ENCODE measurements around the gene CSF2RB.

The CSF2RB gene

DNA sequence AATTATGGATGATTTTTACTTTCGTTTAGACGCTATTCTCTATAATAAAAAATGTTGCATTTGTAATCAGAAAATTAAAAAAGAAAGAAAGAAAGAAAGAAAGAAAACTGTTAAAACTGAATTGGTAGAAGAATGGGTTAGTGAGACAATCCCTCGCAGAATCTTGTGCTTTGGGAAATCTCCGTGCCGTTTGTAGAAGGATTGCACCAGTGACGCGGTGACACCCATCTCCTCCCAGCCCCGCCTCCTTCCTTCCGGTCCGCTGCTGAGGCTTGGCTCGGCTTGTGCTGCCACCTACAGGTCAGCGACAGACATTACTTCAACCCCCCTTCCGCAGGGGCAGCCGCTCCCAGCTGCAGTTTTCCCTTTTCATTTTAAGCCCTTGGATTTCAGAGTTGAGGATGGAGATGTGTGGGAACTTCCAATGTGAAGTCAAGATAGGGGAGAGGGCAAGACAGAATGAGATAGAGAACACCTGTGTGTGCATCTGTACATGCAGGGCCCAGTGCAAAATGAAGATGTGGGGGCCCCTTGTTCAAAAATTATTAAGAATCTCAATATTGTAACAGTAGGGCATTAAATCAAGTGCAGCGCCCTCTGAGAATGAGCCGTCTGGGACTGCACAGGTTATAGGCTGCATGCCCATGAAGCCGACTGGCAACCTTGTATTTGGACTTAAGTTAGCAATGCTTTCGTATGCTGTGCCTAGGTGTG lies 64.7 kb downstream of the CSF2RB start:
- H3K27ac ChIP-seq = peak overlapping the region; percentile 50; the same call in 1 of the 2 replicates
- peak; percentile 92 for TF ChIP-seq CTCF (conservative IDR thresholded peaks at IDR 0.05)

DNA sequence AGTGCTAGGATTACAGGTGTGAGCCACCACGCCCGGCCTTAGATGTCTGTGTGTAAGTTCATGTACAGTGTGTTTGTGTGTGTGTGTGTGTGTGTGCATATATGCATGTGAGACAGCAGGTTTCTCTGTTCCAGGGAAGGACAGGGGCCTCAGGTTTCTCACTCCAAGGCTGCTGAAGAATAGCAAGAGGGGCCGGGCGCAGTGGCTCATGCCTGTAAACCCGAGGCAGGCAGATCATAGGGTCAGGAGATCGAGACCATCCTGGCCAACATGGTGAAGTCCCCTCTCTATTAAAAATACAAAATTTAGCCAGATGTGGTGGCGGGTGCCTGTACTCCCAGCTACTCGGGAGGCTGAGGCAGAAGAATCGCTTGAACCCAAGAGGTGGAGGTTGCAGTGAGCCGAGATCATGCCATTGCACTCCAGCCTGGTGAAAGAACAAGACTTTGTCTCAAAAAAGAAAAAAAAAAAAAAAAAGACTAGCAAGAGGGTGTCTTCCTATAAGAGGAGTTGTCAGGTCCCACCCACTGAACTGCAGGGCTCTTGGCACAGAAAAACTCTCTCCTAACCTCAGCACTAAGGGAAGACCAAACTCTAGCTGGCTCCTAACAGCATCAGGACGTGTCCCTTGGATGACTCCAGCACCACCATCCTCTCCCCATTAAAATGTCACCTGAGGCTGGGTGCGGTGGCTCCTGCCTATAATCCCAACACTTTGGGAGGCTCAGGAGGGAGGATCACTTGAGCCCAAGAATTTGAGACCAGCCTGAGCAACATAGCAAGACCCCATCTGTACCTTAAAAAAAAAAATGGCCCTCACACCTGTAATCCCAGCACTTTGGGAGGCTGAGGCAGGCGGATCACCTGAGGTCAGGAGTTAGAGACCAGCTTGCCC lies 65.8 kb downstream of the CSF2RB start:
- no peak overlapping the region for H3K27ac ChIP-seq
- TF ChIP-seq CTCF (conservative IDR thresholded peaks at IDR 0.05) = no peak

DNA sequence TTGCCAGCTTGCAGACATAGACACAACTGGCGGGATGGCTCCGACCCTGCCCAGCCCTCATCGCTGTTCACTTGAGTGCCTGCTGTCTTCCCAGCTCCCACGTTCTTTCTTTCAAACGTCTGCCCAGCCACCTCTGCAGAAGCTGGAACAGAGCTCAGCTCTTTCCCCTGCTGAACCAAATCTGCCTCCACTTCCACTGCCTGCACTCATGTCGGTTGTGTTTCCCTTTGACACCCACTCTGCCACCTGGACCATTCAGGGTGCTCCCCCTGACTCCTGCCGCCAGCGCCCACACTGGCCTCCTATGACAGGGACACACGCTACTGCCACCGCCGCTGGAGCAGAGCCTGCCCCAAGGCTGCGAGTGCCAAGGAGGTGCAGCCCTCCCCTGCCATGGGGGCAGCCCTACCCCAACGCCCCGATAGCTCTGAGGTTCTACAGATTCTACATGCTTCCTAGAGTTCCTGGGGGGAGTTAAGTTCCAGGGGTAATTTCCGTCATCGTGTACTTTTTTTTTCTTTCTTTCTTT lies 67.9 kb downstream of the CSF2RB start:
- no peak for TF ChIP-seq CTCF (conservative IDR thresholded peaks at IDR 0.05)

DNA sequence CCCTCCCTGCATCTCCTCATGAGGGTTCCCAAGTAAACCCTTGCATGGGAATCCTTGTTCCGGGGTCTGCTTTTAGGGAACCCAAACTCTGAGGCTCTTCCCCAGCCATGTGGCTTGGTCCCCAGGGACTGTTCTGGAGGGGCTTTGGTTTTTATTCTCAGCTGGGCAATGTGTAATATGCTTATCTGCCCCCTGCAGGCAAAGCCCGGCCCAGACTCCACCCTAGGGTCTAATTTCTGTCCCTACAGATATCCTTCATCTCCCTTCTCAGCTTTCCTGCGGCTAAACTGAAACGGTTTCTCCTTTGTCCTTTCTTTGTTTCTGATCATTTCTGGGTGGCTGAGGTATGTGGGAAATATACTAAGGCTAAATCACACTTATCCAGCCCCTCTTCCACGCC lies 68.7 kb downstream of the CSF2RB start:
- H3K27ac ChIP-seq = no peak overlapping the region
- TF ChIP-seq CTCF (conservative IDR thresholded peaks at IDR 0.05) = no peak

More for the DNA sequence above, 67.9 kb downstream of the CSF2RB start:
- H3K27ac ChIP-seq = no peak overlapping the region

DNA sequence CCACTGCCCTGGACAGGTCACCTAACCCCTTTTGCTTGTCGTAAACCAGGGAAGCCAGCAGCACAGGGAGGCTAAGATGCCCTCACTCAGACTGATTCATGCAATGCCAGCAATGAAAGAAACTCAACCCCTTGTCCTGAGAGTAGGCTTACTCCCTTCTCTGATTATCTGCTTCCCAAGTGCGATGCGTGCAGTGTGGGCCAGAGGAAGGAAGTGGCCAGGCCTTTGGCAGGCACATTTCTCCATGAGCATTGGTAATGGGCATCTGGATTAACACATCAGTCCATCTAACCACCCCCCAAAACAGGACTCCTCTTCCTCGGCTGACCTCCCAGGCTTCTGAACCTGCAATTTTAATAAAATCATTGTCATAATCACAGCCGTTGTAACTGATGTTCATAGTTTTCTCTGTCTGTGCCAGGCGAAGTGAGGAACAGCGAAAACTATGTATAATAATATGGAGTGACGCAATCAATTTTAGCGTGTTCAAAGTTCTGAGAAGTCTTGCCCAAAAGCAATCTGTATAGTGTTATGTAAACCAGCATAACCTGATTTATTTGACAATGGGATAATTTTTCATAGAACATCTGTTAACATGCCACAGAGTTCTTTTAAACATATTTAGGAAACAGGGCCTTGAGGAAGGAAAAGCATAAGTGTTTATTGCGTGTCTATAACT lies 71.9 kb downstream of the CSF2RB start:
- no peak overlapping the region for H3K27ac ChIP-seq
- TF ChIP-seq CTCF (conservative IDR thresholded peaks at IDR 0.05) = no peak

GRCh38 chr22:36986242-36986821 lies 72.9 kb downstream of the CSF2RB start:
- peak; percentile 62 for TF ChIP-seq CTCF (conservative IDR thresholded peaks at IDR 0.05)
- no peak overlapping the region for H3K27ac ChIP-seq

Data from VCaP (cell line).